Activated naive CD4-positive, alpha-beta T cell treated with anti-CD3 and anti-CD28 coated beads, Interleukin-2, amount 50 U/mL, for 24 hours (primary cell): ENCODE results near the gene VSTM2B.
A peak's percentile ranks its signal among the peaks of the same experiment; 100 is the strongest.

Experiments
- H3K27ac Mint-ChIP-seq: one replicate; pipeline ENCODE4 v1.8.0; 2021; ENCODE audit warnings: mild to moderate bottlenecking, mixed read lengths
- H3K27me3 Mint-ChIP-seq: one replicate; pipeline ENCODE4 v1.8.0; 2021; ENCODE audit warnings: mixed read lengths
- H3K36me3 Mint-ChIP-seq: one replicate; pipeline ENCODE4 v1.8.0; 2021; ENCODE audit warnings: mixed read lengths
- H3K4me1 Mint-ChIP-seq: one replicate; pipeline ENCODE4 v1.8.0; 2021; ENCODE audit warnings: mixed read lengths
- H3K4me3 Mint-ChIP-seq: one replicate; pipeline ENCODE4 v1.8.0; 2021; ENCODE audit warnings: mild to moderate bottlenecking, mixed read lengths
- H3K9me3 Mint-ChIP-seq: one replicate; pipeline ENCODE4 v1.8.0; 2021; ENCODE audit warnings: mixed read lengths

VSTM2B gene

GRCh38 chr19:29517946-29518345 is 7.8 kb upstream of the VSTM2B start:
- H3K9me3 Mint-ChIP-seq: no peaks in the 10 kb centered on the region
- H3K27me3 Mint-ChIP-seq: peaks cover 6% of the 10 kb centered on the region
- no peak overlapping the region for H3K27ac Mint-ChIP-seq
- H3K4me3 Mint-ChIP-seq: no peak overlapping the region
- no peaks in the 10 kb centered on the region for H3K4me1 Mint-ChIP-seq
- H3K36me3 Mint-ChIP-seq: no peaks in the 10 kb centered on the region

- no peaks in the 10 kb centered on the region for H3K9me3 Mint-ChIP-seq
- H3K27me3 Mint-ChIP-seq: peaks cover 11% of the 10 kb centered on the region
- no peaks in the 10 kb centered on the region for H3K36me3 Mint-ChIP-seq
- no peaks in the 10 kb centered on the region for H3K4me1 Mint-ChIP-seq
- no peak overlapping the region for H3K4me3 Mint-ChIP-seq
- H3K27ac Mint-ChIP-seq: no peak overlapping the region
These were observed 6.6 kb upstream of the VSTM2B start for GRCh38 chr19:29519146-29519545.

GRCh38 chr19:29519931-29520330 is 5.9 kb upstream of the VSTM2B start:
- Mint-ChIP-seq H3K27ac (no peak overlapping the region), H3K9me3 (no peaks in the 10 kb centered on the region), H3K27me3 (peaks cover 14% of the 10 kb centered on the region)

GRCh38 chr19:29520390-29520789 is 5.4 kb upstream of the VSTM2B start:
- H3K27me3 Mint-ChIP-seq: peaks cover 15% of the 10 kb centered on the region
- no peak overlapping the region for H3K27ac Mint-ChIP-seq
- H3K4me1 Mint-ChIP-seq: no peaks in the 10 kb centered on the region
- no peaks in the 10 kb centered on the region for H3K9me3 Mint-ChIP-seq
- H3K4me3 Mint-ChIP-seq: no peak overlapping the region
- H3K36me3 Mint-ChIP-seq: no peaks in the 10 kb centered on the region

More at GRCh38 chr19:29519931-29520330, 5.9 kb upstream of the VSTM2B start:
- Mint-ChIP-seq H3K36me3 (no peaks in the 10 kb centered on the region), H3K4me1 (no peaks in the 10 kb centered on the region), H3K4me3 (no peak overlapping the region)

GRCh38 chr19:29521291-29522075 is 4.3 kb upstream of the VSTM2B start:
- peaks cover 17% of the 10 kb centered on the region for H3K27me3 Mint-ChIP-seq
- H3K4me1 Mint-ChIP-seq: no peaks in the 10 kb centered on the region
- H3K27ac Mint-ChIP-seq: no peak overlapping the region
- H3K9me3 Mint-ChIP-seq: no peaks in the 10 kb centered on the region
- H3K36me3 Mint-ChIP-seq: no peaks in the 10 kb centered on the region
- no peak overlapping the region for H3K4me3 Mint-ChIP-seq

GRCh38 chr19:29523568-29523967 is 2.2 kb upstream of the VSTM2B start:
- H3K9me3 Mint-ChIP-seq: no peaks in the 10 kb centered on the region
- H3K4me3 Mint-ChIP-seq: no peak overlapping the region
- no peak overlapping the region for H3K27ac Mint-ChIP-seq
- H3K36me3 Mint-ChIP-seq: no peaks in the 10 kb centered on the region
- peaks cover 11% of the 10 kb centered on the region for H3K4me1 Mint-ChIP-seq
- H3K27me3 Mint-ChIP-seq: peaks cover 28% of the 10 kb centered on the region

- no peak overlapping the region for H3K27ac Mint-ChIP-seq
- H3K4me1 Mint-ChIP-seq: peaks cover 16% of the 10 kb centered on the region
- peaks cover 33% of the 10 kb centered on the region for H3K27me3 Mint-ChIP-seq
- peaks cover under 1% of the 10 kb centered on the region for H3K36me3 Mint-ChIP-seq
- H3K9me3 Mint-ChIP-seq: no peaks in the 10 kb centered on the region
- peak overlapping the region; percentile 66 for H3K4me3 Mint-ChIP-seq
These were observed 1.4 kb upstream of the VSTM2B start for GRCh38 chr19:29524201-29524911.

GRCh38 chr19:29524912-29525831 is 622 bp upstream of the VSTM2B start:
- Mint-ChIP-seq H3K27me3 (peaks cover 34% of the 10 kb centered on the region), H3K4me3 (peak overlapping the region; percentile 66), H3K27ac (no peak overlapping the region), H3K4me1 (peaks cover 19% of the 10 kb centered on the region), H3K9me3 (no peaks in the 10 kb centered on the region), H3K36me3 (peaks cover 2% of the 10 kb centered on the region)

GRCh38 chr19:29526730-29527499 is 1.1 kb downstream of the VSTM2B start:
- Mint-ChIP-seq H3K27me3 (peaks cover 37% of the 10 kb centered on the region), H3K9me3 (no peaks in the 10 kb centered on the region), H3K4me1 (peaks cover 19% of the 10 kb centered on the region)

GRCh38 chr19:29527500-29528328 is 1.9 kb downstream of the VSTM2B start:
- Mint-ChIP-seq H3K4me3 (peak overlapping the region; percentile 78), H3K27ac (no peak overlapping the region), H3K9me3 (no peaks in the 10 kb centered on the region), H3K4me1 (peaks cover 19% of the 10 kb centered on the region), H3K27me3 (peaks cover 41% of the 10 kb centered on the region), H3K36me3 (peaks cover 2% of the 10 kb centered on the region)

More at GRCh38 chr19:29526730-29527499, 1.1 kb downstream of the VSTM2B start:
- Mint-ChIP-seq H3K27ac (no peak overlapping the region), H3K4me3 (peak overlapping the region; percentile 47), H3K36me3 (peaks cover 2% of the 10 kb centered on the region)

GRCh38 chr19:29528350-29528945 is 2.7 kb downstream of the VSTM2B start:
- H3K27me3 Mint-ChIP-seq: peaks cover 40% of the 10 kb centered on the region
- H3K27ac Mint-ChIP-seq: no peak overlapping the region
- H3K4me3 Mint-ChIP-seq: peak overlapping the region; percentile 78
- H3K9me3 Mint-ChIP-seq: no peaks in the 10 kb centered on the region
- H3K36me3 Mint-ChIP-seq: peaks cover 2% of the 10 kb centered on the region
- H3K4me1 Mint-ChIP-seq: peaks cover 19% of the 10 kb centered on the region

GRCh38 chr19:29528946-29529645 is 3.3 kb downstream of the VSTM2B start:
- H3K4me3 Mint-ChIP-seq: peak overlapping the region; percentile 78
- H3K36me3 Mint-ChIP-seq: peaks cover 2% of the 10 kb centered on the region
- H3K27me3 Mint-ChIP-seq: peaks cover 38% of the 10 kb centered on the region
- no peak overlapping the region for H3K27ac Mint-ChIP-seq
- H3K9me3 Mint-ChIP-seq: no peaks in the 10 kb centered on the region
- peaks cover 19% of the 10 kb centered on the region for H3K4me1 Mint-ChIP-seq
